GM19193 (cell line): Measurements from ENCODE around the gene EDAR.

ENCODE experiments used
- POLR2A ChIP-seq: IDR thresholded peaks from 4 replicates; pipeline ENCODE4 v1.6.1; 2011; ENCODE audit not compliant: insufficient read depth, insufficient read length; ENCODE audit errors: extremely low read depth

Gene EDAR

GRCh38 chr2:108918156-108918874 lies 70.7 kb downstream of the EDAR start:
- no peak for TF ChIP-seq POLR2A

- TF ChIP-seq POLR2A, result no peak
Measured at GRCh38 chr2:108917526-108917925, 71.5 kb downstream of the EDAR start.

GRCh38 chr2:108916796-108917421 lies 72.1 kb downstream of the EDAR start:
- no peak for TF ChIP-seq POLR2A

DNA sequence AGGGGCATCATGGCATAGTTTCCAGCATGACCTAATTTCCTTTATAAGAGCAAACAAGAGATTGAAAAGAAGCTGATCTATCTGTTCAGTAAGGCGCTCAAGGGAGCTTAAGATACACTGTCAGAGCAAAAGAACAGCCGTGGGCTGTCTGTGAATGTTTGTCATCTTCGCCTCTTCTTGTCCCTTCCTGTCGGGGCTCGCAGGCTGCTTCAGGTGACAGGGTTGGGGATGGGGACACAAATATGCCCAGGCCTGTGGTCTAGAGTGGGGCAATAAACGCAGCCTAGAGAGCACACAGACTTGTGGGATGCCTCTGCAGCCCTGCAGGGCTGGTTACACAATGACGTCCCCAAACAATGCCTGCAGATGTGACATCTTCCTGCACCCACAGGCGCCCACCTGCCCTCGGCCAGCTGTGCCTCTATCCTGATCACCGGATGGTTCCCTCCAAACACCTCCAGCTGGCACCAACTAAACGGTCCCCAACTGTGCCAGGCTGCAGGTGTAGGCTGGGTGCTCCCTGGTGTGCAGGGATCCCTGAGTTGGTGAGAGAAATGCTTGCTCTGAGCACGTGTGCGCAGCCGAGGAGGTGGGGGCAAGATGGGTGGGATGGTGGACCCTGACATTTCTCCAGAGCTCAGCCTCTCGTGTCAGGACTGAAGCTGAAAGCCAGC lies 72.8 kb downstream of the EDAR start:
- TF ChIP-seq POLR2A, result no peak

- no peak for TF ChIP-seq POLR2A
Measured at GRCh38 chr2:108912629-108912902, 76.5 kb downstream of the EDAR start.

DNA sequence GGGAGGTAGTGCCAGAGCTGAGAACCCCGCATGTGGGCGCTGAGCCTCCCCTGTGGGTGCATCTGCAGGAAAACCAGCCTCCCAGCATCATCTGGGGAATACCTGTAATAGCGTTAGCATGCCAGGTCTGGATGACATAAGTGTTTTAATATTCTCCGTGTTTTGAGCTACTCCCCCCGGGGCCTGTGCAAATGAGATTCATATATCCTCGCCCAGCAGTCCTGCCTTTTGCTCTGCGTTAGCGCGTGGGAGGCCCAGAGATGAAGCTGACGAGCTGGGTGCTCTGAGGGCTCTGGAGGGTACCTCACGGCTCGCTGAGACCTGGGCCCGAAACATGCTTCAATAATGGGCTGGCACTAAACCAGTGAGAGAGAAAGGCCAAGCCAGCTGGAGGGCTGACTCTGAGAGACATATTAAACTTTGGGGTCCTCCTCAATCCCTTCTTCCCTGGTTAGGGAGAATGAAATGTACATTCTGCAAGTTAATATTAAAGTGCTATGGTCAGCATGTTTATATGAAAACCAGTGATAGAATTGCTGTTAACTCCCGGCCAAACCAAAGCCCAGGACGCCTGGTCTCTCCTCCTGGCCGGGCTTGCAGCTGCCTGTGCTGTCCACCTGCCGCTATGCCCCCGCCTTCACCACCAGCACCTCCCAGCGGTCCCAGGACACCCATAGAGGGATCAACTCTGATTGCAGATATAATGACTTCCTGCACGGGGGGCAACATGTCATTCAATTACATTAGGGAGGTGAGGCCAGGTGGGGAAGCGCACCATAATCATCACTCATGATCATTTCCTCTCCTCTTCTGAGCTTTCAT lies 77.0 kb downstream of the EDAR start:
- TF ChIP-seq POLR2A, result no peak

DNA sequence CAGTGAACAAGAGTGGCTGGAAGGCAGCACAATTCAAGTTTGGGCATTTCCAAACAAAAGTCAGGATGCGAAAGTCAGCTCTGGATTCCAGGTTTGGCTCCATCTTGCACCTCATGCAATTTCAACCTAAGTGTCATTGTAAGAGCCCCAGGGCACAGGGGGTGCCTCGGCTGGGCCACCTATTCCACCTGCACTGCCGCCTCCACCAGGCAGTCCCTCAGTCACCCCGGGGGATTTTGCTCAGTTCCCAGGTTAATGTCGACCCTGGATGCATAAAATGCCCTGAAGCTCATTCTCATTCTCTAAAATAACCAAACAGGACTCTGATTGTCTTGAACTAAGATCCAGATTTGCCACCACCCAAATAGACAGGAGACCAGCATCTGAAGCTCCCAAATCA lies 77.6 kb downstream of the EDAR start:
- no peak for TF ChIP-seq POLR2A

GRCh38 chr2:108910541-108911396 lies 78.3 kb downstream of the EDAR start:
- no peak for TF ChIP-seq POLR2A

DNA sequence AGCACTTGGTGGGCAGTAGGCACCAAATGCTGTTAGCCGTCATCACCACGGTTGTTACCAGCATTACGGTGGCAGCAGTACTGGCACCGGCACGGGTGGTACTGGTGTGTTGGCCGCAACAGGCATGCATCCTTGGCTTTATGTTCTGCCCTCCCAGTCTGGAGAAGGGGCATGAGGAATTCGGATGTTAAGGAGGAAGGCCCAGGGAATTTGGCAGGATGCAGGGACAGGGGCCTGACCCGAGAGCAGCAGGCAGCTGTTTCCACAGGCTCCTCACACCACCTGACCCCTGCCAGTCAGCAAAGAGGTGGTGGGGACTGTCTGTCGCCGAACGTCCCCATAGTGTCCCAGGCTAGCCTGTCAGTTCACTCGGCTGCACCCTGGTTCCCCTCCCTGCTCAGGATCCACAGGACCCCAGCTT lies 79.0 kb downstream of the EDAR start:
- no peak for TF ChIP-seq POLR2A

DNA sequence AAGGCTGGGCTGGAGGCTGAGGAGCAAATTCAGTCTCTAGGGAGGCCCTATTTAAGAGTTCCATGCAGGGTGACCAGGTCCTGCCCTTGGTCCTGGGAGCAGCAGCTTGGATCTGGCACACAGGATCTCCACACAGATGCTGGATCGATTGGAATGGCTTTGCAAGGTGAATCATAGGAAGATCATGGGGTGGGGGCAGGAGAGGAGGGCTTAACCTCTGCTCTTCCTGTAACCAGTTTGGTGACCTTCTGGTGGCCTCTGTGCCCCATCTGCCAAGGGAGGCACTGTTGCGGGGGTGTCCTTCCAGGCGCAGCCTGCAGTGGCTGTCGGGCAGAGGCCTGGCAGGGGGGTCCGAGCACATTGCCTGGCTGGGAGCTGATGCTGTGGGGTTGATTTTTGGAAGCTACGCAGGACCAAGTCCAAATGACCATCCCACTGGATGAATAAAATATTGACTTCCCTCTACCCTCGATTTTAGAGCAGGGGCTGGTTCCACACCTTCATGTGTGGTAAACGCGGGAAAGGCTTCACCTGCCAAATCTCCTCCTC lies 79.7 kb downstream of the EDAR start:
- TF ChIP-seq POLR2A, result no peak

DNA sequence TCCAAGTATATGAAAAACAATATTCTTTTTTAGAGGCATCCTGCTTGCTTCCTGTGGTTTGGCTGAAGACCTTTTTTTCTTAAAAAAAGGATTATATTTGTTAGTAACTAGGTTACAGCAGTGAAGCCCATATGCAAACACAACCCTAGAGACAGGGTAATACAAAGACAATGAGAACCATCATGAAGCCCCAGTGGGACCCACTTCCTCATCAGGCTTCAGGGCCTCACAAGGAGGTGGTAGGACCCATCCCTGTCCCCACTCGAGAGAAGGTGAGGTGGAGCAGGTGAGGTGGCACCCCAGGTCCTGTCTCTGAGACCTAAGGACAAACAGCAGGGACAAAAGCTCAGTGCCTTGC lies 80.3 kb downstream of the EDAR start:
- TF ChIP-seq POLR2A, result no peak

DNA sequence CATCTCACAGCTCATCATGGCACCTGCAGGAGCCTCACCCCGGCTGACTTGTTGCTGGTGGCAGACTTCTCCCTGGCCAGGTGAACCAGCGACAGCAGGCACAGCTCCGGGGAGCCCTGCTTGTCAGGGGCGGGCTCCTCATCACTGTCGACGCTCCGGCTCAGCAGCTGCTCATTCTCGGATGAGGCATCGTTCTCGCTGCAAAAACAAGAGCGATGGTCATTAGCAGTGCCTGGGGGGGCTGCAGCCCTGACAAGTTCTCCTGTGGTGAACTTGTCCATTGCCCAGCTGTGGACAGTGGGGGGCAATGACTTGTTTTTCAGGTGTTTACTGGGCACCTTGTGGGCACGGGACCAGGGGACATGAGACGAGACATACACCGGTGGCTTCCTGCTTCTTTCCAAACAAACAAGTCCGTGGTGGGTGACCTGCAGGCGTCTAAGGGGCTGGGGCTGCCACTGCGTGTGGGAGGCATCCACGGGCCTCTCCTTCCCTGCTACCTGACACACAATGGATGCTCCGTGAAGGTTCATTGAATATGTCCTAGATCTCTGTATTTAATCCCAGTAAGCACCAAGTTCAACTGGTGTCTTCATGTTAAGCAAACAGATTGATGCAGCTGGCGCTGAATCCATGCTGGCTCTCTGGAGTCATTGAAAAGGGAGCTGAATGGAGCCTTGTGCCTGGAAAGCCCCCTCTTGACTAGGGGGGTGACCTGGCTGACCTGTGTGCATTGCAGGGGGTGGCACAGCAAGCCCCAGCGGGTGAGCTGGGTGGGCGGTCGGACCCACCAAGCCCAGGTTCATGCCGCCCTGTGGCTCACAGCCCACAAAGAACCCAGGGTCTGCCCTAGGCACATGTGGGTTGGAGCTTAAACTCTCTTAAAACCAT lies 81.0 kb downstream of the EDAR start:
- TF ChIP-seq POLR2A, result no peak

DNA sequence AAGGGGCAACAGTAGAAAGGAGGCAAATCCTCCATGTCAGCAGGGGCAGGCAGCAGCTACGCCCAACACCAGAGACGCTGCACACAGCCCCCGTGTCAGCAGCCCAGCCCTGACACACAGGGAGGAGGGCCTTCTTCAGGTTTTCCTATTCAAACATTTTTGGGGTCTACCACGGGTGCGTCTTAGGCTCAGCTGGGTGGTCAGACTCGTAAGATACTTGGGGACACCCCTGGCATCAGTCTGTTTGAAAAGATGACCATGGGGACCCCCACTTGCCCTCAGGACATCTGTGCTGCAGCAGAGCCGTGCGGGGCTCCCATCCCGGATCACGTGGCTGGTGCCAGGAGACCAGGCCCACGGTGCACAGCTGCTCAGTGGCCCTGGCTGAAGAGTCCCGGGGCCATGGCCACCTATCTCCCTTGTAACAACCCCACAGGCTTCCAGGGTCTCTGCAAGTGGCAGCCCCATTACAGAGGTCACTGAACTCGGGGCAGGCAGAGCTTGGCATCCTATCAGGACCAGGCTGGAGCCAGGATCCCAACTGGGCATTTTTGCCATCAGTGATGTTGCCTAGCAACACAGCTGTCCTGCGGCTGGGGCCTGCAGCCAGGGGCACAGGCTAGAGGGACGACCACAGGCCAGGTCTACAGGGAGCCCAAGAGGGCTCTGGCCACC lies 82.5 kb downstream of the EDAR start:
- no peak for TF ChIP-seq POLR2A
